Epidermal melanocyte (primary cell): Measurements from ENCODE around the gene MANSC1.
"Not testable (repeated sequence)": the region's sequence is repeated elsewhere in the genome, so short reads cannot be mapped to it uniquely, and the experiment has no call there.

ENCODE experiments used
- DNase-seq: peaks from one replicate; pipeline ENCODE4 v3.0.0; 2011; ENCODE audit warnings: low spot score; ENCODE audit not compliant: insufficient read length

Gene MANSC1

GRCh38 chr12:12365931-12366431 lies 15.9 kb upstream of the MANSC1 start:
- no peak for DNase-seq

DNA sequence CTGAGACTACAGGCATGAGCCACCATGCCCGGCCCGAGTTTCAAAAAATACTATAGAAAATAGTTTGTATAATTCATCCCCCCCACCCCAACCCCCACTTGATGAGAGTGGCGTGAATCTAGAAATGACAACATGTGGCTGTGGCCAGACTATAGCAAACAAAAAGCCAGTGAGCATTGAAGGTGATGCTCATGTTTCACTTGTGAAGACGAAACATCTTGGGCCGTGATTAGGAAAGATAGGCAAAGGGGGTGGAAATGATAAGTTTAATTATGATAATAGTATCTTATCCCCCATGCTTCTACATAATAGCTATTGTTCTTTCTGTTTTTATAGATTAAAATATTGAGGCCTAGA lies 15.4 kb upstream of the MANSC1 start:
- DNase-seq, result no peak

GRCh38 chr12:12364787-12365445 lies 14.9 kb upstream of the MANSC1 start:
- DNase-seq, result no peak

DNA sequence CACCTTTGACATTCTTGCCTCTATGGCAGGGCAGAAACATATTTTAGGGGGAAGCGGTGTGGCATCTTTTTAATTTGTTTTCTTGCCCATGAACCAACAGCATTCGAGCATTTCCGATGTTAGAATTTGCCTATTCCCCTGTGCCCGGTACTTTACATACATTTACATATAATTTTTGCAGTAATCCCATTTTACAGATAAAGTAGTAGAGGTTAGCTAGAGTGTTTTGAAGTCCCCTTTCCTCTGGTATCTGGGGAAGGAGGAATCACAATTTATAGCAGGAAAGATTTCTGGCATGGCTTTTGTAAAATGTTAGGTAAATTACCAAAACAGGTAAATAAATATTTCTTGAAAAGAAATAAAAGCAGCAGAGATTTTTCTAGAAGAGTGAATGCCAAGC lies 8.5 kb upstream of the MANSC1 start:
- DNase-seq, result no peak

DNA sequence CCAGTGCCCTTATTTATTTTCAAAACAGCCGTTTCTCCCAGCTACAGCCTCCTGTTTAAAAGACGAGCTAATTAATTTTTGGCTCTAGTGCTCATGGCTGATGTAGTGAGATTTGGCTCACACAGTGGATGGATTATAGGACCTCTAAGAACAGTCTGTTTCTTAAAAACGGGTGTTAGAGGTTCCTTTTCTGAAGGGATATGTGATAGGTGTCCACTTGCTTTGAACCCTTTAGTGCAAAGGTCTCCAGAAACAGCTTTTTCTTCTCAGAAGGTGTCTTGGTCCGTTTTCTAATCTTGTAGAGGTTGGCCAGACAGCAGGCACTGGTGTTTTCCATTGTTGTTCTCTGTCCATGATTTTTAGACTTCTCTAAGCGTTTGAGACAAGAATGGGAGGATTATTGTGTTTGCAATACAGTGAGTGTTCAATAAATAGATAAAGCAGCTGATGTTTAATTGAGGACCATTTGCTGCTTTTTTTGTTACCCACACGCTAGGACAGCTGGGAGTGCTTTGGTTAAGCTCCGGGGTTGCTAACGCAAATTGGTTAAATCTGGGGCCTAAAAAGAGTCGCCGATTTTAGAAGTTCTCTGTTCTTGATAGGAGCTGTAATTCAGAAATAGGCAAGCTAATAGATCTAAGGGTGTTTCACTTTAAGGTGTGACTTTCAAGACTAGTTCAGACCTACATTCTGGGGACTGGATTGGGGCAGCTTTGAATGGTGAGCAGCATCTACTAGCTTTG lies 7.8 kb upstream of the MANSC1 start:
- no peak for DNase-seq

DNA sequence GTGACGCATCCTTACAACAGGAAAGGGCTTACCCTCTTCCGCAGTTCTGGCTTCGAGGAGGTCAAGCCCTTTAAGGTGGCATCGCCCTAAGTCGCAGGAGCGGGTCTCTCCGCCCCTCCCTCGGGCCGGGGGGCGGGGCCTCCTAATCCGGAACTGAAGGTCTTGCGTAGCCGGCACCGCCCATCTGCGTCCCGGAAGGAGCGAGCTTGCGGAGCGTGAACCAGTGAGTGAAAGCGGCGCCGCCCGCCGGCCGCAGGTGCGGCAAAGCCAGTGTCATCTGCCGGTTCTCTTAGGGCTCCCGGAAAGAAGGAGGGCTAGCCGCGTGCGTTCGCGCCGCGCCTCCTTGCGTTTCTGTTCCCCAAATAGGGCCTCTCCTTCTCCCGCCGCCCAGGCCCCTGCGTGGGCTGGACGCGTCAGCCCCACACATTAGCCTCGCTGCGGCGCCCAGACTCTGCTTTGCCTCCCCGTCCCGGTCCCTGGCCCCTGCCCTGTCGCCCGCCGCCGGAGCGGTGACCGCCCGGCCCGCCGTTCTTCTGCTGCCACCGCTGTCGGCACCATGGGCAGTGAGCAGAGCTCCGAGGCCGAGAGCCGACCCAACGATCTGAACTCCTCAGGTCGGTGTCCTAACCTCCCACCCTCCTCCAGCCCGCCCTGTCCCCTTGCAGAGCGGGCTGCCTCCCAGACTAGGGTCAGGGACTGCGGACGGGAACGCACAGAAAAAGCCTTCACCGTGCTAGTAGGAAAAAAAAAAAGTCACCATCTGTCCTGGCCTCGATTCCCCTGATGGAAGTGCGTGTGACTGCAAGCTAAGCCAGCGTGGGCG lies 7.1 kb upstream of the MANSC1 start, which contains the start of gene BORCS5:
Gene BORCS5 (plus strand): TSS at position 183 of the 823 bp plus-strand sequence. CDS start 374 bp downstream, at position 557.
- DNase-seq, result peak; percentile 79

- no peak for DNase-seq
These were observed 6.4 kb upstream of the MANSC1 start for GRCh38 chr12:12356467-12356895.

- DNase-seq, result no peak
These were observed 3.8 kb upstream of the MANSC1 start for GRCh38 chr12:12353807-12354206.

DNA sequence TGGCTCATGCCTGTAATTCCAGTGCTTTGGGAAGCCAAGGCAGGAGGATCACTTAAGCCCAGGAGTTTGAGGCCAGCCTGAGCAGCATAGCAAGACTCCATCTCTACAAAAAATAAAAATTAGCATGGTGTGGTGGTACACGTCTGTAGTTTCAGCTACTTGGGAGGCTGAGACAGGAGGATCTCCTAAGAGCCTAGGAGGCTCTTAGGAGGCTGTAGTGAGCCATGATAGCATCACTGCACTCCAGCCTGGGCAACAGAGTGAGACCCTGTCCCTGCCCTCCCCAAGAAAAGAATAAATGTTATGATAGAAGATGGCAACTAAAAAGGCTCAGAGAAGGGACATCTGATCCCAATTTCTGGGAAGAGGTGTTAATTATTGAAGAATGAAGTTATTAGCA lies 3.2 kb upstream of the MANSC1 start:
- DNase-seq, result no peak

GRCh38 chr12:12351468-12352185 lies 1.6 kb upstream of the MANSC1 start:
- not testable (repeated sequence) for DNase-seq

DNA sequence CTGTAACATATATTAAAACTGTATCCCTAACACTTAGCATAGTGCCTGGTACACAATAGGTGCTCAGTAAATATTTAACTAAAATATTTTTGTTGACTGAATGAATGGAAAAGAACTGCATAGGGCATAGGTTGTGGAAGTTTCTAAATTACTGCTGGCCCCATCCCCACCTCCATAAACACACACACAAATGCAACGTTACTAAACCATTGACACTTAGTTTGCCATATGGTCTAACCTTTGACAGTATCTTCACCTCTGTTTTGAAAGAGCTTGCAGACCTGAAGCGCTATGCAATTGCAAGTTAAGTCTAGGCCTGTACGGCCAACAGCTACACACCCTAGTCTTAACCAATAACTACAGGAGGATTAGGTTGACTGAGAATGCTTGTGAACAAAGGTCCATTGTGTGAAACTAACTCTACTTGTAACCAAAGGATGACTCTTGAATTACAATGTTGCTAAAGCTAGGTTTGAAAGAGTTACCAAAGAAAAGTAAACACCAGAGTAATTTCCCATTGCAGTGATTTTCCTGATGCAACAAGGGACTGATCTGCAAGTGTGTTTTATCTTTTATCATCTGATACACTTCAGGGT lies 924 bp upstream of the MANSC1 start:
- DNase-seq, result no peak

DNA sequence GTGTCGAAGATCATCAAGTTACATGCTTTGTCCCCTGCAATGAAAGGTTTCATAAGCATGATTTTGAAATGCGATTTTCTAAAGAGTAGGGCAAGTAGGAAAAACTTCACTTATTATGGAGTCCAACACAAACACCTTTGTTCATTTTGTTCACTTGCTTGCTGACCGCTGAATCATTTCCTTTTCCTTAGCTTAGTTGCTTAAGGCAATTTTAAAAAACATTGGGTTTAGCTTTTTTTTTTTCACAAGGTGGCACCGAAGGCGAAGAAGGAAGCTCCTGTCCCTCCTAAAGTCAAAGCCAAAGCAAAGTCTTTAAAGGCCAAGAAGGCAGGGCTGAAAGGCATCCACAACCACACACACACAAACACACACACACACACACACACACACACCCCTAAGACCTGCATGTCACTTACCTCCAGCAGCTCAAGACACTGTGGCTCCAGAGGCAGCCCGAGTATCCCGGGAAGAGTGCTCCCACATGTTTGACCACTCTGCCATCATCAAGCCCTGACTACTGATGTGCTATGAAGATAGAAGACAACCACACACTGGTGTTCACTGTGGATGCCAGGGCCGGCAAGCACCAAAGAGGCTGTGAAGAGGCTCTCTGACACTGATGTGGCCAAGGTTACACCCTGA lies 11.4 kb downstream of the MANSC1 start:
- DNase-seq, result no peak

- DNase-seq, result no peak
These were observed 13.5 kb downstream of the MANSC1 start for GRCh38 chr12:12336511-12336910.

DNA sequence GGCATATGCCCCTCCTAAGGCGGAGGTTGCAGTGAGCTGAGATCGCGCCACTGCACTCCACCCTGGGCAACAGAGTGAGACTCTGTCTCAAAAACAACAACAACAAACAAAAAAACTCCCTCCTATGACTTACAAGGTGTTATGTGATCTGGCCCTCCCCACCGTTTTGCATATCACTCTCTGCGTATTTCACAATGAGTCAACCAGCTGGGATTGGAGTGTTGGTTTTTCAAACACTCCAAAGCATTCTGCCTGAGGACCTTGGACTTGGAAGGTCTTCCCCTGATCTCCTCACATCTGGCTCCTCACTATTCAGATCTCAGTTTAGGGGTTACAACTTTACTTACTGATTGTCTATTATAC lies 14.0 kb downstream of the MANSC1 start:
- no peak for DNase-seq

- no peak for DNase-seq
These were observed 15.5 kb downstream of the MANSC1 start for GRCh38 chr12:12334367-12335040.

DNA sequence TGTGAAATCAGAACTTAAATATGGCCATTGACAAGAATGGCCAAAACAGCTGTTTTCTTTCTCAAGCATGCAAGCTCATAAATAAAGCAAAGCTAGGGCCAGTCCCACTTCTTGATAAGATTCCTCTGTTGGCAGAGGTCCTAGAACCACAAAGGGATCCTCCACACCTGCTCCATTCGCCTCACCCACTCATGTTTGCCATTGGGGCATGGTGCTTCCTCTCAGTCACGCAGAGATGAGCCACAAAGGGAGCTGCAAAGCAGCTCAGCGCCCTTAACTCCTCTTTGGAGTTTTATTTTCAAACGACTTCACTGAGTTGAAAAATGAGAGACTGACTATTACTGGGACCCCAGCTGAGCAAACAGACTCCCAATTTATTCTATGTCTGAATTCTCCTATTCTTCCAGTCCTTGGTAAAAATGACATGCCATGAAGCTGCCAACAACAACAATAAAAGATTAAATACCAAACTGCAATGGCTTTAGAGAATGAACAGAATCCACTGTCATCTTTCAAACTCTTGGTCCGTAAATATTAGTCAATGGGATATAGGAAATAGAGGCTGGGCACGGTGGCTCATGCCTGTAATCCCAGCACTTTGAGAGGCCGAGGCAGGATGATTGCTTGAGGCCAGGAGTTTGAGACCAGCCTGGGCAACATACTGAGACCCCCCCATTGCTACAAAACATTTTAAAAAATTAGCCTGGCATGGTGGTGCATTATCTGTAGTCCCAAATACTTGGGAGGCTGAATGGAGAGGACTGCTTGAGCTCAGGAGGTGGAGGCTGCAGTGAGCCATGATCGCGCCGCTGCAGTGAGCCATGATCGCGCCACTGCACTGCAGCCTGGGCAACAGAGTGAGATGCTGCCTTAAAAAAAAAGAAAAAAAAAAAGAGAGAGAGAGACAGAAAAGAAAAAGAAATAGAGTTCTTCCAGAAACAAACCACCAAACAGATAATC lies 16.4 kb downstream of the MANSC1 start:
- DNase-seq, result no peak

DNA sequence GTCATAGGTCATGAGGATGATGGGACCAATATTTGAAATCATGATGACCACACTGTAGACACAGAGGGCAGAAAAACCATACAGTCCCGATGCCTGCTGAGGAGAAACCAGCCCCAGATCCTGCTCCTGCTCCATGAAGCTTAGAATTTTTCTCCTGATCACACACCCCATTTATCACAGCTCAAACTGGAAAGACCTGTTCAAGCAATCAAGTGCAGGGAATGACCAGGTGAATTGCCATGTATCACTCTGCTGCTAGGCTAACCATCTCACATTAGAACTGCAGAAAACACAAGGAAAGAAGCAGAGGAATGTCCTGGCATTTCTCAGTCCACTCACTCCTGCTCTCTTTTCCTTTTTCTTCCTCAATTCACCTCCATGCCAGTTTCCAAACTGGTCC lies 18.1 kb downstream of the MANSC1 start:
- no peak for DNase-seq

DNA sequence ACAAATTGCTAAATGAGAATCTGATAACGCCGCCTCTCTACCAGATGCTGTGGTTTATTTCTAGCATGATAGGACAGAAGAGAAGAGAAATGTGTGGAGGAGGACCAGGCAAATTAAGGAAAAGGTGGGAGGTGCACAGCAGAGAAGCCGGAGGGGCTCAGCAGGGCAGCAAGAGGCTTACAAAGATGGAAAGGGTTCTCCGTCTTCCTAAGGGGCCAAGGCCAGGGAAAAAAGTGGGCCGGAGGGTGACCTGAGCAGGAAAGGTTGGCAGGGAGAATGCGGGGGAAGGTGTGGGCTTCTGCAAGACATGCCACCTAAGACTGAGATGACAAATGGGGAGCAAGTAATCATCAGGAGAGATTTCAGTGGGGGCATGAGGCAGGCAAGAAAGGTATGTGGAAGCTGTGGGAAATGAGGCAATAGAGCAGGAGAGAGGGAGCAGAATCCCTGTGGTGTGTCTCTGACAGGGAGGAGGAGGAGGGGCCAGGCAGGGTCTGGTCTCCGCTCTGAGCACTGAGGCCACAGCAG lies 18.7 kb downstream of the MANSC1 start:
- DNase-seq, result no peak

- peak; percentile 73 for DNase-seq
These were observed 22.2 kb downstream of the MANSC1 start for GRCh38 chr12:12327802-12328201.
